ENCODE results near the gene C2orf49. TPM values are rescaled to one million over a fixed set of nuclear protein-coding genes. Genes with fewer than 3 reads are reported as not detected.

The C2orf49 gene
- total and polyA plus RNA-seq, 9 of the 15 experiments (the other 6 are each of a cell fraction or from before 2014, with no cell fraction given), result 17.9 to 38.2 (median 25.6) TPM

DNA sequence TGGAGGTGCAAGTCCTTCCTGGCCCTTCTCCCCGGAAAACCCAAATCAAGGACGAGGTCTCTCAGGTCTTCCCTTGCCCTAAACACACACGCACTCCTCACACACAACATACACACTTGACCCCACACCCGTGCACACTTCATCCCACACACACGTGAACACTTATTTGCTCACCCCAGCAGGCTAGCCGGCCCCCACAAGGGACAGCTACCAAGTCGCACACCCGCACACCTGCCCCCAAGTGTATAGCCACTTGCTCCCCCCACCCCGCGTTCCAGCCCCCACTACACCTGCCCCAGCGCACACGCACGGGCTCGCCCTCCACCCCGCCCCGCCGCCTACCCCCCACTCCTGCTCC is 8.2 kb upstream of the C2orf49 start (continued):
- TF ChIP-seq CREB5 (CRISPR knock-in tag; IDR thresholded peaks at IDR 0.05), result no peak

DNA sequence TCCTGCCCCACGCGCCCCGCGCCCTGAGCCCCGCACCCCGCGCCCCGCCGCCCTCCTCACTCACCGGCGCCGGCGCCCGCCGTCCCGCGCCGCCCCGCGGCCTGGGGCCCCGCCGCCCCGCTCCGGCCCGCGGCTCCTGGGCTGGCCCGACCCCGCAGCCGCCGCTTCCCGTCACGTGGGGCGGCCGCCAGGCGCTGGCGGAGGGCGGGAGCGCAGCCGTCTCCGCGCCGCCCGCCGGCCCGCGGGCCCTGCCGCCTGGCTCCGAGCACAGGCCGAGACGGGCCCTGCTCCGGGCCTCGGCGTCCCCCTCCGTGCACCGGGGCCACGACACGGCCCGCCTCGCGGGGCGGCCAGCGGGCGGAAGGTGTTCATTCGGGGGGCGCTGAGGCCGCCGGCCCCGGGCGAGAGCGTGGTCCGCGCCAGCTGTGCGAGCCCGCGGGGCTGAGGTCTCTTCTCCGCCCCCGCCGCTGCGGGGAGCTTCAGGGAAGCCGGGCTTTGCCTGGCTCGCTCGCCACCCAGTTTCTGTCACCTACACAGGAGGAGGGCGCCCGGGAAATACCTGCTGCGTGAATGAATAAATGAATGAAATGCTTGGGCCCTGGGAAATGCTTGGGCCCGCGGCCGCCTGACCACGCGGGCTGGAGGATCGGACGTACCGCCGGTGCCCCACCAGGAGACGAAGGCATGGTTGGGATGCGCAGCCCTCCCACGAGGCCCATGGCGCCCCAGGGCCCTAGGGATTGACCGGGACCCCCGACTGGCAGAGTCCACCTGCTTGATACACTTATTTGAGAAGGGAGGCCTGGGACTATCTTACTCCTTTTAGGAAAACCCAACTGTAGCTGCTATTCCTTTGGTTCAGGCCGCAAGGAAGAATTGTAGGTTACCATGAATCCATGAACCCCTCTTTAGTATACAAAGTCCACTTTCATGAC is 7.5 kb upstream of the C2orf49 start, which contains the start of gene TGFBRAP1:
TGFBRAP1 (minus strand) TSS at position 175 of the 935 bp plus-strand sequence. CDS start 21,434 bp downstream, outside the sequence.
- H3K9me1 ChIP-seq (ENCODE audit: control insufficient read depth, insufficient read depth, low read length), result peaks cover 3% of the 10 kb centered on the region
- peak within 1 kb of the TSS; percentile 92 for H3K27ac ChIP-seq (ENCODE audit: extremely low read depth, low read depth, low read length)
- ATAC-seq, result peak; percentile 78
- in situ Hi-C loops (cut with MboI), result no loop called here
- CTCF ChIA-PET (ENCODE audit: low intra/inter-chr PET ratio), result no interaction called here
- peak within 1 kb of the TSS; percentile 59 for H3K4me3 ChIP-seq
- DNase-seq (ENCODE audit: extremely low read depth in 1 of 4, low spot score in 3 of 4), result peak; percentile 67 to 81 (median 80)
- no peaks in the 10 kb centered on the region for H3K9me3 ChIP-seq (replicated peaks; ENCODE audit: control insufficient read depth, insufficient read depth, low read depth, low read length)
- no peaks in the 10 kb centered on the region for H3K27me3 ChIP-seq (ENCODE audit: control insufficient read depth in 2 of 2, insufficient read depth in 2 of 2, low read length in 2 of 2)
- peak within 1 kb of the TSS; percentile 91 for H2AFZ ChIP-seq (ENCODE audit: low read depth, low read length)
- H3K36me3 ChIP-seq (ENCODE audit: control insufficient read depth, insufficient read depth, low read length), result peaks cover 18% of the 10 kb centered on the region; the same call in 2 of the 3 replicates
- peak within 1 kb of the TSS; percentile 100 for H3K4me2 ChIP-seq (ENCODE audit: insufficient read depth, low read length)
- POLR2A ChIA-PET, result interaction anchor here (0.7 to 3.5 kb wide), 10 partner anchors 7 to 898 kb away, joined by 3 to 20 read pairs (median 4); partner anchors contain the start of gene C2orf49
- peaks cover 55% of the 10 kb centered on the region for H3K79me2 ChIP-seq (ENCODE audit: control insufficient read depth, insufficient read depth, low read length)
- 2% methylated on average over 59 of the region's 101 CpGs for WGBS (ENCODE audit: insufficient coverage, low coverage, missing lambda C conversion rate)
- H4K20me1 ChIP-seq (replicated peaks; ENCODE audit: control insufficient read depth, insufficient read depth, low read length), result no peaks in the 10 kb centered on the region
- peak within 1 kb of the TSS; percentile 88 to 96 for H3K9ac ChIP-seq (ENCODE audit: insufficient read depth in 1 of 2, low read depth in 2 of 2, low read length in 2 of 2)
- H3K4me1 ChIP-seq (replicated peaks in 1 of 2; ENCODE audit: control insufficient read depth in 2 of 2, insufficient read depth in 2 of 2, low read length in 2 of 2), result peaks cover 17 to 38% of the 10 kb centered on the region in 2 experiments
- intact Hi-C loops (cut with micrococcal nuclease), result no loop called here
- TSS peak; percentile 87 for BruUV-seq (replicated peaks)
- no peak for FAIRE-seq
- TF ChIP-seq SMARCC2 (IDR thresholded peaks at IDR 0.05; ENCODE audit: low read depth) (no peak), FOSL1 (tag; conservative IDR thresholded peaks at IDR 0.05) (peak; percentile 19; the same call in 1 of the 2 replicates), NR3C1 (CRISPR knock-in tag; IDR thresholded peaks at IDR 0.05) (0 out of 2 replicates have a peak, but pooled peaks have one; percentile 60), SMAD4 (CRISPR knock-in tag; conservative IDR thresholded peaks at IDR 0.05) (peak; percentile 89), U2AF1 (optimal IDR thresholded peaks at IDR 0.05; ENCODE audit: low read depth, low read length) (peak; percentile 51), KDM5B (IDR thresholded peaks at IDR 0.05; ENCODE audit: insufficient replicate concordance, low read depth, low read length) (peak; percentile 21), RBM22 (IDR thresholded peaks at IDR 0.05; ENCODE audit: low read depth, low read length, poor library complexity, severe bottlenecking) (no peak), FOXM1 (IDR thresholded peaks at IDR 0.05; ENCODE audit: low read depth) (no peak), FOXM1 (CRISPR knock-in tag; IDR thresholded peaks at IDR 0.05; ENCODE audit: low read depth) (no peak), SMARCB1 (IDR thresholded peaks at IDR 0.05; ENCODE audit: insufficient read length, low read depth) (no peak), MAZ (CRISPR knock-in tag; conservative IDR thresholded peaks at IDR 0.05 in 1 of 2, IDR thresholded peaks at IDR 0.05 in 1 of 2) (peak in 1 of 2 experiments; percentile 56), SRF (CRISPR knock-in tag; IDR thresholded peaks at IDR 0.05) (no peak), ZNF212 (CRISPR knock-in tag; IDR thresholded peaks at IDR 0.05) (0 out of 2 replicates have a peak, but pooled peaks have one; percentile 4), MYC (IDR thresholded peaks at IDR 0.05; ENCODE audit: low read depth, low read length) (peak; percentile 28), MYC (CRISPR knock-in tag; IDR thresholded peaks at IDR 0.05; ENCODE audit: borderline replicate concordance, low read depth) (peak; percentile 78; the same call in 1 of the 2 replicates), COPS2 (conservative IDR thresholded peaks at IDR 0.05) (no peak), PPARD (CRISPR knock-in tag; IDR thresholded peaks at IDR 0.05) (no peak), ELF1 (tag; IDR thresholded peaks at IDR 0.05) (peak; percentile 79)

All from K562 (cell line).